ENCODE data around the gene ZBTB12. TPM values are rescaled to one million over a fixed set of nuclear protein-coding genes. Genes with fewer than 3 reads are reported as not detected.
A peak's percentile ranks its signal among the peaks of the same experiment; 100 is the strongest.

Gene ZBTB12
- total and polyA plus RNA-seq, 2 experiments from 2014 or later: 4.4 TPM; not detected in 1

GRCh38 chr6:31896856-31897611, 4.9 kb downstream of the ZBTB12 start:
- Histone ChIP-seq H3K36me3 (replicated peaks; ENCODE audit: insufficient read depth, low read depth) (no peaks in the 10 kb centered on the region), H3K27ac (peak overlapping the region; percentile 73), H2AFZ (peak overlapping the region; percentile 98), H3K9me2 (replicated peaks; ENCODE audit: insufficient read depth) (no peaks in the 10 kb centered on the region), H3K9me3 (ENCODE audit: low read depth) (no peaks in the 10 kb centered on the region), H4K20me1 (ENCODE audit: insufficient read depth, poor library complexity, severe bottlenecking) (no peaks in the 10 kb centered on the region), H3K4me3 (peak overlapping the region; percentile 99), H3K4me2 (peak overlapping the region; percentile 97), H3K4me1 (ENCODE audit: insufficient read depth) (peaks cover 14% of the 10 kb centered on the region), H3K27me3 (no peaks in the 10 kb centered on the region), H3K79me2 (peaks cover 37% of the 10 kb centered on the region)
- peak; percentile 40 for DNase-seq (ENCODE audit: low spot score)
- TF ChIP-seq EZH2 (IDR thresholded peaks at IDR 0.05; ENCODE audit: borderline replicate concordance) (no peak), CTCF (IDR thresholded peaks at IDR 0.05; ENCODE audit: poor library complexity) (no peak), EZH2phosphoT487 (IDR thresholded peaks at IDR 0.05; ENCODE audit: low read depth, severe bottlenecking, unreplicated experiment) (no peak)
- WGBS (ENCODE audit: low lambda C conversion rate, missing lambda C conversion rate): 10% methylated on average over 5 of the region's 62 CpGs

GRCh38 chr6:31896493-31896855, 5.4 kb downstream of the ZBTB12 start:
- no peak for DNase-seq (ENCODE audit: low spot score)
- H3K36me3 ChIP-seq (replicated peaks; ENCODE audit: insufficient read depth, low read depth): no peaks in the 10 kb centered on the region
- H3K79me2 ChIP-seq: peaks cover 37% of the 10 kb centered on the region
- no peaks in the 10 kb centered on the region for H3K27me3 ChIP-seq
- H3K27ac ChIP-seq: peak overlapping the region; percentile 73
- no peaks in the 10 kb centered on the region for H3K9me2 ChIP-seq (replicated peaks; ENCODE audit: insufficient read depth)
- WGBS (ENCODE audit: low lambda C conversion rate, missing lambda C conversion rate): 51% methylated on average over 4 of the region's 4 CpGs
- peak overlapping the region; percentile 98 for H2AFZ ChIP-seq
- no peaks in the 10 kb centered on the region for H4K20me1 ChIP-seq (ENCODE audit: insufficient read depth, poor library complexity, severe bottlenecking)
- no peaks in the 10 kb centered on the region for H3K9me3 ChIP-seq (ENCODE audit: low read depth)
- H3K4me2 ChIP-seq: peak overlapping the region; percentile 97
- TF ChIP-seq EZH2 (IDR thresholded peaks at IDR 0.05; ENCODE audit: borderline replicate concordance) (no peak), EZH2phosphoT487 (IDR thresholded peaks at IDR 0.05; ENCODE audit: low read depth, severe bottlenecking, unreplicated experiment) (no peak), CTCF (IDR thresholded peaks at IDR 0.05; ENCODE audit: poor library complexity) (no peak)
- peaks cover 14% of the 10 kb centered on the region for H3K4me1 ChIP-seq (ENCODE audit: insufficient read depth)
- H3K4me3 ChIP-seq: peak overlapping the region; percentile 99

- no peak overlapping the region for H3K4me2 ChIP-seq
- H3K27ac ChIP-seq: no peak overlapping the region
- no peak for DNase-seq (ENCODE audit: low spot score)
- no peaks in the 10 kb centered on the region for H3K9me2 ChIP-seq (replicated peaks; ENCODE audit: insufficient read depth)
- no peak overlapping the region for H2AFZ ChIP-seq
- no peaks in the 10 kb centered on the region for H3K27me3 ChIP-seq
- no peaks in the 10 kb centered on the region for H3K36me3 ChIP-seq (replicated peaks; ENCODE audit: insufficient read depth, low read depth)
- H3K79me2 ChIP-seq: peaks cover 16% of the 10 kb centered on the region
- no peaks in the 10 kb centered on the region for H3K9me3 ChIP-seq (ENCODE audit: low read depth)
- no peaks in the 10 kb centered on the region for H4K20me1 ChIP-seq (ENCODE audit: insufficient read depth, poor library complexity, severe bottlenecking)
- 84% methylated on average over 6 of the region's 6 CpGs for WGBS (ENCODE audit: low lambda C conversion rate, missing lambda C conversion rate)
- H3K4me1 ChIP-seq (ENCODE audit: insufficient read depth): no peaks in the 10 kb centered on the region
- TF ChIP-seq CTCF (IDR thresholded peaks at IDR 0.05; ENCODE audit: poor library complexity): no peak
- no peak for TF ChIP-seq EZH2phosphoT487 (IDR thresholded peaks at IDR 0.05; ENCODE audit: low read depth, severe bottlenecking, unreplicated experiment)
- no peak for TF ChIP-seq EZH2 (IDR thresholded peaks at IDR 0.05; ENCODE audit: borderline replicate concordance)
- no peak overlapping the region for H3K4me3 ChIP-seq
Measured at GRCh38 chr6:31892821-31893220, 9.1 kb downstream of the ZBTB12 start.

All from hepatocyte (in vitro differentiated cells).